Testis (tissue), 3 donors: ENCODE measurements around the gene ZGLP1. TPM values are rescaled to one million over a fixed set of nuclear protein-coding genes. Genes with fewer than 3 reads are reported as not detected.

Experiments used
- DNase-seq: peaks from one replicate; pipeline ENCODE4 v3.0.0-alpha.2; 2019
- H3K27ac ChIP-seq, 2 donors: fragments of 200-600 bp; sonication (generic); one replicate each; pipeline ENCODE4 v1.5.1; 2019
- H3K27me3 ChIP-seq: fragments of 200-600 bp; sonication (generic); one replicate; pipeline ENCODE4 v1.5.1; 2019
- H3K36me3 ChIP-seq: fragments of 200-600 bp; sonication (generic); one replicate; pipeline ENCODE4 v1.5.1; 2017; ENCODE audit warnings: low read depth; ENCODE audit errors: missing control alignments
- H3K4me1 ChIP-seq: fragments of 200-600 bp; sonication (generic); one replicate; pipeline ENCODE4 v1.5.1; 2019
- H3K4me3 ChIP-seq, 2 donors: fragments of 200-600 bp; sonication (generic); one replicate each; pipeline ENCODE4 v1.5.1; 2017 to 2019
- H3K9me3 ChIP-seq: fragments of 200-600 bp; sonication (generic); one replicate; pipeline ENCODE4 v1.5.1; 2017
- CTCF ChIP-seq, 3 experiments: fragments of 450-650 bp in 2 of 3; fragments of 200-600 bp in 1 of 3; sonication (generic) in 1 of 3; IDR thresholded peaks; one replicate each; pipeline ENCODE4 v1.5.1; 2016 to 2019; ENCODE audit warnings: antibody characterized with exemption in 3 of 3, mild to moderate bottlenecking in 2 of 3, moderate library complexity in 1 of 3
- POLR2A ChIP-seq: fragments of 450-650 bp; IDR thresholded peaks from one replicate; pipeline ENCODE4 v1.6.1; 2017; ENCODE audit warnings: antibody characterized with exemption, mild to moderate bottlenecking, moderate library complexity
- WGBS, 2 donors: methylation state at CpG; one replicate each; pipeline ENCODE4 v1.1.5; 2018; 5-methylcytosine and 5-hydroxymethylcytosine counted together
- intact Hi-C: fragments of 100-400 bp; cut with DNase I; formaldehyde crosslinking; loops from one replicate; pipeline ENCODE4 v1.15.1; 2023; ENCODE audit warnings: low total_unique reads
- polyA plus RNA-seq: library from polyadenylated mRNA; stranded (reverse); fragments of 350-450 nt; fragmentation: Illumina TruSeq; extraction: RNeasy Lipid Tissue Mini Kit (QIAGEN cat#74804); gene quantifications from one replicate; pipeline ENCODE4 v1.2.3, GENCODE V29; 2014; ENCODE audit warnings: low read depth, low replicate concordance; ENCODE audit not compliant: insufficient read depth
- total RNA-seq, 2 donors: library from RNA; depleted of rRNA; stranded (reverse); fragments of >200 nt; gene quantifications; one replicate each; pipeline ENCODE4 v1.2.3, GENCODE V29; 2016

ZGLP1 gene
- total and polyA plus RNA-seq, 3 donors from 2014 or later = 10.5 to 22.1 (median 12.8) TPM

GRCh38 chr19:10288662-10289166, 20.9 kb downstream of the ZGLP1 start:
- H3K27me3 ChIP-seq = peaks cover 5% of the 10 kb centered on the region
- H3K4me3 ChIP-seq = no peak overlapping the region
- no peaks in the 10 kb centered on the region for H3K36me3 ChIP-seq
- WGBS, 2 donors = 10% methylated on average over 23 of the region's 23 CpGs
- TF ChIP-seq POLR2A (no peak), CTCF (IDR thresholded peaks at IDR 0.05) (no peak)
- no peak for DNase-seq
- peaks cover 40% of the 10 kb centered on the region for H3K4me1 ChIP-seq
- intact Hi-C loops = no loop called here
- no peaks in the 10 kb centered on the region for H3K9me3 ChIP-seq
- H3K27ac ChIP-seq = no peak overlapping the region

- 1 to 6% methylated on average over 33 to 49 of the region's 59 CpGs for WGBS, 2 donors
- TF ChIP-seq CTCF (IDR thresholded peaks at IDR 0.05) (no peak), POLR2A (no peak)
- H3K27ac ChIP-seq = no peak within 1 kb of the TSS
- intact Hi-C loops = no loop called here
- H3K4me1 ChIP-seq = peaks cover 40% of the 10 kb centered on the region
- DNase-seq = peak; percentile 61
- H3K27me3 ChIP-seq = no peaks in the 10 kb centered on the region
- H3K4me3 ChIP-seq = peak within 1 kb of the TSS in 1 of 2 donors; percentile 15
- H3K36me3 ChIP-seq = no peaks in the 10 kb centered on the region
- no peaks in the 10 kb centered on the region for H3K9me3 ChIP-seq
Measured at GRCh38 chr19:10286803-10287737, 22.5 kb downstream of the ZGLP1 start, which contains the start of gene ICAM4. Gene ICAM4 (plus strand): TSS chr19:10286955. CDS start chr19:10287013, 58 bp downstream.

GRCh38 chr19:10285393-10285792, 24.2 kb downstream of the ZGLP1 start:
- no peak for DNase-seq
- no peaks in the 10 kb centered on the region for H3K9me3 ChIP-seq
- TF ChIP-seq POLR2A (no peak), CTCF (IDR thresholded peaks at IDR 0.05) (no peak)
- no peaks in the 10 kb centered on the region for H3K36me3 ChIP-seq
- peaks cover 29% of the 10 kb centered on the region for H3K4me1 ChIP-seq
- no peak overlapping the region for H3K27ac ChIP-seq
- WGBS, 2 donors = 91 to 93% methylated on average over 4 of the region's 4 CpGs
- H3K4me3 ChIP-seq = no peak overlapping the region
- intact Hi-C loops = no loop called here
- H3K27me3 ChIP-seq = no peaks in the 10 kb centered on the region

GRCh38 chr19:10284960-10285278, 24.7 kb downstream of the ZGLP1 start:
- no peak overlapping the region for H3K4me3 ChIP-seq
- no peak for DNase-seq
- H3K36me3 ChIP-seq = no peaks in the 10 kb centered on the region
- intact Hi-C loops = no loop called here
- H3K9me3 ChIP-seq = no peaks in the 10 kb centered on the region
- 81 to 97% methylated on average over 6 to 13 of the region's 13 CpGs for WGBS, 2 donors
- H3K27me3 ChIP-seq = no peaks in the 10 kb centered on the region
- no peak for TF ChIP-seq POLR2A
- TF ChIP-seq CTCF (IDR thresholded peaks at IDR 0.05) = no peak
- no peak overlapping the region for H3K27ac ChIP-seq
- peaks cover 25% of the 10 kb centered on the region for H3K4me1 ChIP-seq
